ENCODE data around the gene LAMA1. TPM values are rescaled to one million over a fixed set of nuclear protein-coding genes. Genes with fewer than 3 reads are reported as not detected.

The LAMA1 gene
- total RNA-seq, 4 donors from 2014 or later, result 0.48 to 2.9 (median 2.6) TPM; not detected in 1

DNA sequence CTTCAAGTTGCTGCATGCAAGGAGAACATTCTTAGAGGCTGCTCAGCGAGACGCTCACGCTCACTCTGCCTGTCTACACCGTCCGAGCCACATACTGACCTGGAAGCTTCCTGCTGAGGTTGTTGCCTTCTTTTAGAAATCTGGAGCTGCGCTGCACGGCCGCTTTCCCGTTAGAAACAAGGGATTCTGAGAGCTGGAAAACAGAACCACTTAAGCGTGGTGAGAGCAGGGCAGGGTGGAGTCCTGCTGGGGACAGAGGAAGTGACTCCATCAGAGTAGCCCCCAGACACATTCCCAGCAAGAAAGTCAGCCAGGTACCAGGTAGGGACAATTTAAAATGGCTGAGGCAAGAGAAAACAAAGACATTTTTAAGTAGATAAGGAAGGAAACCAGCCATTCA is 135.2 kb downstream of the LAMA1 start:
- Histone ChIP-seq H3K4me3 (no peak overlapping the region), H3K27ac (no peak overlapping the region), H3K4me1 (no peaks in the 10 kb centered on the region), H3K9me3 (no peaks in the 10 kb centered on the region), H3K27me3 (no peaks in the 10 kb centered on the region), H3K36me3 (no peaks in the 10 kb centered on the region)
- TF ChIP-seq, protein P1, sequence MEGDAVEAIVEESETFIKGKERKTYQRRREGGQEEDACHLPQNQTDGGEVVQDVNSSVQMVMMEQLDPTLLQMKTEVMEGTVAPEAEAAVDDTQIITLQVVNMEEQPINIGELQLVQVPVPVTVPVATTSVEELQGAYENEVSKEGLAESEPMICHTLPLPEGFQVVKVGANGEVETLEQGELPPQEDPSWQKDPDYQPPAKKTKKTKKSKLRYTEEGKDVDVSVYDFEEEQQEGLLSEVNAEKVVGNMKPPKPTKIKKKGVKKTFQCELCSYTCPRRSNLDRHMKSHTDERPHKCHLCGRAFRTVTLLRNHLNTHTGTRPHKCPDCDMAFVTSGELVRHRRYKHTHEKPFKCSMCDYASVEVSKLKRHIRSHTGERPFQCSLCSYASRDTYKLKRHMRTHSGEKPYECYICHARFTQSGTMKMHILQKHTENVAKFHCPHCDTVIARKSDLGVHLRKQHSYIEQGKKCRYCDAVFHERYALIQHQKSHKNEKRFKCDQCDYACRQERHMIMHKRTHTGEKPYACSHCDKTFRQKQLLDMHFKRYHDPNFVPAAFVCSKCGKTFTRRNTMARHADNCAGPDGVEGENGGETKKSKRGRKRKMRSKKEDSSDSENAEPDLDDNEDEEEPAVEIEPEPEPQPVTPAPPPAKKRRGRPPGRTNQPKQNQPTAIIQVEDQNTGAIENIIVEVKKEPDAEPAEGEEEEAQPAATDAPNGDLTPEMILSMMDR (IDR thresholded peaks at IDR 0.05), result no peak
- TF ChIP-seq POLR2AphosphoS5 (IDR thresholded peaks at IDR 0.05) (no peak), EP300 (IDR thresholded peaks at IDR 0.05; ENCODE audit: low read depth) (no peak), POLR2A (IDR thresholded peaks at IDR 0.05) (no peak)
- intact Hi-C loops (cut with DNase I; ENCODE audit: low total_unique reads) (no loop called here), in situ Hi-C loops (cut with MboI; ENCODE audit: low pct_ligation_motif_present in 1 of 4, low pct_unique_long_range_greater_than_20kb in 1 of 4, low sequenced_read_pairs in 3 of 4) (no loop called here)
- DNase-seq, result no peak
- WGBS, 2 donors (ENCODE audit: low coverage in 1 of 2), result 50 to 82% methylated on average over 2 to 10 of the region's 10 CpGs

DNA sequence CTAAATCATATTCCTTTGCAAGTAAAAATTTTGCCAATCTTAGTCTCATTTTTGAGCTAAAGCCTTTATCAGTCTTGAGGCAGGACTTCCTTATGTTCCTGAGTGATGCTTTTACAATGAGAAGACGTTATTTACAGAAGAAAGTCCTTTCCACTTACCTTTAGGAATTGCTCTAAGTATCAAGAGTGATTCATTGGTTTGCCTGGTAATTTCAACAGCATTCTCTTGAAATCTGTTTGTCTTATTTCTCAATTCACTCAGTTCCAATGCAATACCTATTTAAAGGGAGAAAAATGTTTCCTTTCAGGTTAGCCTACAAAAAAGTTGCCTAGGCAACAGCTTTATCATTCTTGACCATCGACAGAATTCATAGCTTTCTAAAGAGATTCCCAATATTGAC is 137.2 kb downstream of the LAMA1 start:
- intact Hi-C loops (cut with DNase I; ENCODE audit: low total_unique reads), result no loop called here
- TF ChIP-seq, protein P1 (IDR thresholded peaks at IDR 0.05), result no peak
- TF ChIP-seq EP300 (IDR thresholded peaks at IDR 0.05; ENCODE audit: low read depth), result no peak
- no peak for TF ChIP-seq POLR2A (IDR thresholded peaks at IDR 0.05)
- TF ChIP-seq POLR2AphosphoS5 (IDR thresholded peaks at IDR 0.05), result no peak
- no peak overlapping the region for H3K4me3 ChIP-seq
- DNase-seq, result no peak
- no peaks in the 10 kb centered on the region for H3K27me3 ChIP-seq
- H3K36me3 ChIP-seq, result no peaks in the 10 kb centered on the region
- H3K9me3 ChIP-seq, result no peaks in the 10 kb centered on the region
- WGBS, 2 donors (ENCODE audit: low coverage in 1 of 2), result 64 to 67% methylated on average over 2 of the region's 2 CpGs
- H3K4me1 ChIP-seq, result no peaks in the 10 kb centered on the region
- no peak overlapping the region for H3K27ac ChIP-seq
- in situ Hi-C loops (cut with MboI; ENCODE audit: low pct_ligation_motif_present in 1 of 4, low pct_unique_long_range_greater_than_20kb in 1 of 4, low sequenced_read_pairs in 3 of 4), result no loop called here

DNA sequence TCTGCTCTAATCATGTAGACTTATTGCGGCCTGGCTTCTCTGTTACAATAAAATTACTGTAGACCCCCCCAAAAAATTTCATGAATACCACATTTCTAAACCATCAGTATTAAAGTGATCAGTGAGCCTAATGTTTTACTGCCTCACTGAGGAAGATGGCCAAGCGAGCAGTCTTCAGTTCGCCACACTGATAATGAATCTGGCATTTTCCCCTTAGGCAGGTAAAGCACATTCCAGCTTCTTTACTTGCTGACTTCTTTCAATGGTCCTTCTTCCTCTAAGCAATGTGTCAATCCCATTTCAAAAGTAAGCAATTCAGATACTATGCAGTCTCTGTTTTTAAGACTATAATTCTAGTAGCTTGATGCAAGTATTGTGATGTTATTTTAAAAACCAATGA is 137.6 kb downstream of the LAMA1 start:
- Histone ChIP-seq H3K36me3 (no peaks in the 10 kb centered on the region), H3K4me3 (no peak overlapping the region), H3K27ac (no peak overlapping the region), H3K4me1 (no peaks in the 10 kb centered on the region), H3K9me3 (no peaks in the 10 kb centered on the region), H3K27me3 (no peaks in the 10 kb centered on the region)
- in situ Hi-C loops (cut with MboI; ENCODE audit: low pct_ligation_motif_present in 1 of 4, low pct_unique_long_range_greater_than_20kb in 1 of 4, low sequenced_read_pairs in 3 of 4) (no loop called here), intact Hi-C loops (cut with DNase I; ENCODE audit: low total_unique reads) (no loop called here)
- 94% methylated on average over 3 of the region's 3 CpGs for WGBS, 2 donors (ENCODE audit: low coverage in 1 of 2)
- DNase-seq, result no peak
- TF ChIP-seq, protein P1 (IDR thresholded peaks at IDR 0.05), result no peak
- TF ChIP-seq POLR2AphosphoS5 (IDR thresholded peaks at IDR 0.05), result no peak

DNA sequence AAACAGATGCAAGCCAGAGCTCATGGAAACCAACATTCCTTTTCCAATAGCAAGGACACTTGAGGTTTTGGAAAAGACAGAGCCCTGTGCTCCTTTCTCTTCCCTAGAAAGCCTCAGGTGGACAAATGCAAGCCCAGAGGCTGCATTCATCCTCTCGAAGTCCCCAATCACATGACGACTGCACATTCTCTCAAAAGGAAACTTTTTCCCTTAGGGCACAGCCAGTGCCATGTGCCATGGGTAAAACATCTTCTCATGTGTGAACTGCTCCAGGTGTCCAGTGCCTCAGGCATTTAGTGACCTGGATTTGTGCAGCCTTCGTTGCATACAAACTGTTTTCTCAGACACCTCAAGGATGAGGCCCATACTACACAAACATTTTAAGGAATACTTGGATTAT is 140.7 kb downstream of the LAMA1 start:
- H3K27ac ChIP-seq, result no peak overlapping the region
- 81 to 94% methylated on average over 3 of the region's 3 CpGs for WGBS, 2 donors (ENCODE audit: low coverage in 1 of 2)

More for the DNA sequence above, 140.7 kb downstream of the LAMA1 start:
- H3K4me1 ChIP-seq, result no peaks in the 10 kb centered on the region
- H3K4me3 ChIP-seq, result no peak overlapping the region
- H3K27me3 ChIP-seq, result no peaks in the 10 kb centered on the region
- TF ChIP-seq, protein P1 (IDR thresholded peaks at IDR 0.05), result no peak
- TF ChIP-seq EP300 (IDR thresholded peaks at IDR 0.05; ENCODE audit: low read depth) (no peak), POLR2AphosphoS5 (IDR thresholded peaks at IDR 0.05) (no peak), POLR2A (IDR thresholded peaks at IDR 0.05) (no peak)
- no peaks in the 10 kb centered on the region for H3K36me3 ChIP-seq
- no peaks in the 10 kb centered on the region for H3K9me3 ChIP-seq
- DNase-seq, result no peak
- in situ Hi-C loops (cut with MboI; ENCODE audit: low pct_ligation_motif_present in 1 of 4, low pct_unique_long_range_greater_than_20kb in 1 of 4, low sequenced_read_pairs in 3 of 4), result no loop called here
- intact Hi-C loops (cut with DNase I; ENCODE audit: low total_unique reads), result no loop called here

Measured in transverse colon (tissue), 4 donors.